ENCODE data around the gene ATF2. TPM values are rescaled to one million over a fixed set of nuclear protein-coding genes. Genes with fewer than 3 reads are reported as not detected.
A peak's percentile ranks its signal among the peaks of the same experiment; 100 is the strongest.

The ATF2 gene
- total and polyA plus RNA-seq, 9 of the 15 experiments (the other 6 are each of a cell fraction or from before 2014, with no cell fraction given): 24.2 to 111 (median 45.9) TPM

GRCh38 chr2:175181104-175181876, 13.3 kb upstream of the ATF2 start, which contains the start of gene ATP5MC3 (continued):
- TF ChIP-seq NCOA1 (IDR thresholded peaks at IDR 0.05; ENCODE audit: low read depth): peak; percentile 80
- TF ChIP-seq PHF21A (IDR thresholded peaks at IDR 0.05; ENCODE audit: borderline replicate concordance, low read depth): peak; percentile 70; the same call in 1 of the 2 replicates
- no peak for TF ChIP-seq POU5F1 (IDR thresholded peaks at IDR 0.05; ENCODE audit: borderline replicate concordance, low read depth, low read length, partially characterized antibody)
- TF ChIP-seq ZNF444 (CRISPR knock-in tag; IDR thresholded peaks at IDR 0.05): no peak
- TF ChIP-seq ZNF324 (CRISPR knock-in tag; IDR thresholded peaks at IDR 0.05): no peak
- no peak for TF ChIP-seq ZNF347 (CRISPR knock-in tag; IDR thresholded peaks at IDR 0.05; ENCODE audit: low read depth)
- TF ChIP-seq ARID3B (CRISPR knock-in tag; IDR thresholded peaks at IDR 0.05; ENCODE audit: borderline replicate concordance): 0 out of 2 replicates have a peak, but pooled peaks have one; percentile 44
- TF ChIP-seq TEAD4 (IDR thresholded peaks at IDR 0.05; ENCODE audit: low read length): 0 out of 2 replicates have a peak, but pooled peaks have one; percentile 1
- 0 out of 2 replicates have a peak, but pooled peaks have one; percentile 50 for TF ChIP-seq TEAD4 (CRISPR knock-in tag; IDR thresholded peaks at IDR 0.05; ENCODE audit: borderline replicate concordance)
- TF ChIP-seq ZNF639 (CRISPR knock-in tag; conservative IDR thresholded peaks at IDR 0.05 in 1 of 2, IDR thresholded peaks at IDR 0.05 in 1 of 2): no peak; a peak in 1 of 4 replicates
- TF ChIP-seq BMI1 (IDR thresholded peaks at IDR 0.05; ENCODE audit: low read length): no peak
- TF ChIP-seq PCBP2 (IDR thresholded peaks at IDR 0.05; ENCODE audit: low read depth, low read length, poor library complexity, severe bottlenecking): no peak
- no peak for TF ChIP-seq RBM39 (optimal IDR thresholded peaks at IDR 0.05; ENCODE audit: low read depth, low read length)
- TF ChIP-seq MXI1 (IDR thresholded peaks at IDR 0.05; ENCODE audit: low read depth, low read length): 0 out of 2 replicates have a peak, but pooled peaks have one; percentile 44
- TF ChIP-seq ZNF507 (tag; conservative IDR thresholded peaks at IDR 0.05): no peak
- TF ChIP-seq ZNF311 (CRISPR knock-in tag; IDR thresholded peaks at IDR 0.05): no peak
- no peak for TF ChIP-seq ZNF398 (CRISPR knock-in tag; IDR thresholded peaks at IDR 0.05)
- TF ChIP-seq HSF4 (CRISPR knock-in tag; IDR thresholded peaks at IDR 0.05; ENCODE audit: borderline replicate concordance): no peak
- peak; percentile 77; the same call in 1 of the 2 replicates for TF ChIP-seq ZBED1 (IDR thresholded peaks at IDR 0.05)
- TF ChIP-seq TFAP4 (CRISPR knock-in tag; IDR thresholded peaks at IDR 0.05; ENCODE audit: borderline replicate concordance): peak; percentile 81
- 0 out of 2 replicates have a peak, but pooled peaks have one; percentile 40 for TF ChIP-seq HMG20B (CRISPR knock-in tag; IDR thresholded peaks at IDR 0.05)
- TF ChIP-seq NFRKB (IDR thresholded peaks at IDR 0.05; ENCODE audit: low read depth): peak; percentile 98
- TF ChIP-seq ZNF197 (CRISPR knock-in tag; IDR thresholded peaks at IDR 0.05; ENCODE audit: low read depth): no peak
